ENCODE results near the gene CAPZB.

GRCh38 chr1:19333587-19334354, 151.6 kb downstream of the CAPZB start:
- TF ChIP-seq, protein P1, sequence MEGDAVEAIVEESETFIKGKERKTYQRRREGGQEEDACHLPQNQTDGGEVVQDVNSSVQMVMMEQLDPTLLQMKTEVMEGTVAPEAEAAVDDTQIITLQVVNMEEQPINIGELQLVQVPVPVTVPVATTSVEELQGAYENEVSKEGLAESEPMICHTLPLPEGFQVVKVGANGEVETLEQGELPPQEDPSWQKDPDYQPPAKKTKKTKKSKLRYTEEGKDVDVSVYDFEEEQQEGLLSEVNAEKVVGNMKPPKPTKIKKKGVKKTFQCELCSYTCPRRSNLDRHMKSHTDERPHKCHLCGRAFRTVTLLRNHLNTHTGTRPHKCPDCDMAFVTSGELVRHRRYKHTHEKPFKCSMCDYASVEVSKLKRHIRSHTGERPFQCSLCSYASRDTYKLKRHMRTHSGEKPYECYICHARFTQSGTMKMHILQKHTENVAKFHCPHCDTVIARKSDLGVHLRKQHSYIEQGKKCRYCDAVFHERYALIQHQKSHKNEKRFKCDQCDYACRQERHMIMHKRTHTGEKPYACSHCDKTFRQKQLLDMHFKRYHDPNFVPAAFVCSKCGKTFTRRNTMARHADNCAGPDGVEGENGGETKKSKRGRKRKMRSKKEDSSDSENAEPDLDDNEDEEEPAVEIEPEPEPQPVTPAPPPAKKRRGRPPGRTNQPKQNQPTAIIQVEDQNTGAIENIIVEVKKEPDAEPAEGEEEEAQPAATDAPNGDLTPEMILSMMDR (conservative IDR thresholded peaks at IDR 0.05 in 1 of 2, IDR thresholded peaks at IDR 0.05 in 1 of 2; ENCODE audit: extremely low read depth in 1 of 2, insufficient read depth in 1 of 2, low read depth in 1 of 2, low read length in 2 of 2): no peak
- no peak for TF ChIP-seq EZH2 (IDR thresholded peaks at IDR 0.05; ENCODE audit: borderline replicate concordance, low read length)

Data from mammary epithelial cell (primary cell).